Stimulated activated naive CD8-positive, alpha-beta T cell treated with anti-CD3 and anti-CD28 coated beads, Interleukin-15, Interleukin-2, amounts not matched to agents 100 U/mL and 50 U/mL, for 24 hours (primary cell): ENCODE measurements around the gene KIAA1586.
"Not testable (repeated sequence)": the region's sequence is repeated elsewhere in the genome, so short reads cannot be mapped to it uniquely, and the experiment has no call there.

Source experiments
- ATAC-seq: fragments of 150-1000 bp; cut with Tn5 transposase; one replicate; pipeline ENCODE4 v1.10.0; 2021
- DNase-seq: peaks from one replicate; pipeline ENCODE4 v3.0.0; 2021

KIAA1586 gene, protein sequence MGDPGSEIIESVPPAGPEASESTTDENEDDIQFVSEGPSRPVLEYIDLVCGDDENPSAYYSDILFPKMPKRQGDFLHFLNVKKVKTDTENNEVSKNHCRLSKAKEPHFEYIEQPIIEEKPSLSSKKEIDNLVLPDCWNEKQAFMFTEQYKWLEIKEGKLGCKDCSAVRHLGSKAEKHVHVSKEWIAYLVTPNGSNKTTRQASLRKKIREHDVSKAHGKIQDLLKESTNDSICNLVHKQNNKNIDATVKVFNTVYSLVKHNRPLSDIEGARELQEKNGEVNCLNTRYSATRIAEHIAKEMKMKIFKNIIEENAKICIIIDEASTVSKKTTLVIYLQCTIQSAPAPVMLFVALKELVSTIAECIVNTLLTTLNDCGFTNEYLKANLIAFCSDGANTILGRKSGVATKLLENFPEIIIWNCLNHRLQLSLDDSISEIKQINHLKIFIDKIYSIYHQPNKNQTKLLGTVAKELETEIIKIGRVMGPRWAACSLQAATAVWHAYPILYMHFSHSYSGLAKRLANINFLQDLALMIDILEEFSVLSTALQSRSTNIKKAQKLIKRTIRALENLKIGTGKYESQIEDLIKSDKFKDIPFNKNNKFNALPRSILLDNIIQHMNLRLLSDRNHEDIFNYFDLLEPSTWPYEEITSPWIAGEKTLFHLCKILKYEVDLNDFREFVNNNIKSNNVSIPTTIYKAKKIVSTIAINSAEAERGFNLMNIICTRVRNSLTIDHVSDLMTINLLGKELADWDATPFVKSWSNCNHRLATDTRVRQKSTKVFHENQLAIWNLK

GRCh38 chr6:57046332-57047256 lies at the start of gene KIAA1586:
Gene KIAA1586, plus strand, starts transcription at chr6:57046693. Its CDS starts 63 bp downstream, at chr6:57046756.
- ATAC-seq: peak; percentile 97
- peak; percentile 85 for DNase-seq

GRCh38 chr6:56999049-56999448 lies 47.4 kb upstream of the KIAA1586 start:
- ATAC-seq: no peak
- DNase-seq: no peak

DNA sequence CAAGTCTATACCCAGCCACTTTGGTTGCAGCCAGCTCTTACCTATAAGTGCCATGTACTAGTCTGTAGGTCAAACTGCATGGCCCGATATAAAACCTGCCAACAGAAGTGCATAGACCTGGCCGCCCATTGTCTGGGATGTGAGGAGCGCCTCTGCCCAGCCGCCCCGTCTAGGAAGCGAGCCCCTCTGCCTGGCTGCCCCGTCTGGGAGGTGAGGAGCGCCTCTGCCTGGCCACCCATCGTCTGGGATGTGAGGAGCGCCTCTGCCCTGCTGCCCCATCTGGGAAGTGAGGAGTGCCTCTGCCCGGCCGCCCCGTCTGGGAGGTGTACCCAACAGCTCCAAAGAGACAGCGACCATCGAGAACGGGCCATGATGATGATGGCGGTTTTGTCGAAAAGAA lies 46.7 kb upstream of the KIAA1586 start:
- not testable (repeated sequence) for DNase-seq, ATAC-seq

GRCh38 chr6:57002197-57002596 lies 44.3 kb upstream of the KIAA1586 start:
- no peak for ATAC-seq
- no peak for DNase-seq

DNA sequence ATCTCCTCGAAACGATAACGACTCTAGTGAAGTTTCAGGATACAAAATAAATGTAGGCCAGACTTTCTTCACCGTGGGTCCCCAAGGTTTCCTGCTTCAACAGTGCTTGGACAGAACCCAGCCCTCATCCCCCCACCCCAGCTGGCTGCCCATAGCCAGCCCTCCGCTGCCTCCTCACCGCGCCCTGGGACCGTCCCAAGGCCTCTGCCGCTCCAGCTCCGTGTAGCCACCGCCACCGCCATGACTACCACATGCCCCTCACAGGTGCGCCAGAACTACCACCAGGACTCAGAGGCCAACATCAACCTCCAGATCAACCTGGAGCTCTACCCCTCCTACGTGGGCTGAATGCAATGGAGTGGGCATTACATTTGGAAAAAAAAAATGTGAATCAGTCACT lies 42.2 kb upstream of the KIAA1586 start:
- DNase-seq (no peak), ATAC-seq (no peak)

GRCh38 chr6:57006101-57006500 lies 40.4 kb upstream of the KIAA1586 start:
- no peak for DNase-seq
- ATAC-seq: no peak

DNA sequence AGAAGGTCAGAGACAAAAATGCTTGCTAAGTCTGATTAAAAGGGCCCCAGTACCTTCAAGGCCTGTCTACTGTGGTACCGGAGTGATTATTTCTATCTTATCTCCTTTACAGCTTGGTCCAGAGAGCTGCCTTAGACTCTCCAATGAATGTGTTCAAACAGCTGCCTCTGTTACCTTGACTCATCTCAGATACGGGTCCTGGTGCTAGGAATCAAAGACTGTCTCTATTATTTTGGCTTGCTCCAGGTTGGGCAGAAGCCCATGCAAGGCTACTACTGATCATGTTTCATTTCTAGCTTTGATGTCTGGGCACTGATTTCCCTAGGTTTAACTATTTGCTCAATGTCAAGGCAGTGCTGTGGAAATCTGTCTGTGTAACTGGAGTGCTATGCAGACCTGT lies 38.4 kb upstream of the KIAA1586 start:
- not testable (repeated sequence) for DNase-seq, ATAC-seq

DNA sequence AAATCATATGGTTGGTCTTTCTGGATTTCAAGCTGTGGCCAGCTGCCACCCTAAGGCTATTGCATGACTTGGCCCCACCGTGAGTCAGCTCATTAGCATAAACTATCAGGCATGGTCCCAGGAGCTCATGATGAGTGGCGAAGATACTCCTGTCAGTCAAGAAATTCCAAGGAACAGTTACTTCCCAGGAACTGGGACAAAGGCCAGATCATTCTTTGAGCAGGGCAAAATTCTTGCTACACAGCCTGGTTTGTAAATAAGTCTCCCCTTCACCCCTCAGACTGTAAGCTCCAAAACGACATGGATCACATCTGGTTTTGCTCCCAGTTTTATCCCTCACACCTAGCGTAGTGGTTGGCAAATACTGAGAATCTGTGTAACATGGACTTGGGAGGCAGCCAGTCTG lies 33.0 kb upstream of the KIAA1586 start:
- ATAC-seq (no peak), DNase-seq (no peak)

DNA sequence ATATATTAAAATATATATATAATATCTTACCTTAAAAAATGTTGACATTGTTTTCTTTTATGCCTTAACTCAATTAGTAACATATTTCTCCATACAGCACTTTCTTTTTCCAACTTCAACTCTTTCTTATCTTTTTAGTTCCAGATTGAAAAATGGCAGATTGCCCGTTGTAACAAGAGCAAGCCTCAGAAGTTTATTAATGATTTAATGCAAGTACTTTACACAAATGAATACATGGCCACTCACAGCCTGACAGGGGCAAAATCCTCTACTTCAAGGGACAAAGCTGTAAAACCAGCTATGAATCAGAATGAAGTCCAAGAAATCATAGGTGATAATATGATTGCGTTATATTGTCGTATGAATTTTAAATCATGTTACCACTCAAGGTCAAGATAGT lies 29.4 kb upstream of the KIAA1586 start:
- ATAC-seq (no peak), DNase-seq (no peak)

- DNase-seq (no peak), ATAC-seq (no peak)
These were observed 28.7 kb upstream of the KIAA1586 start for GRCh38 chr6:57017841-57018240.

DNA sequence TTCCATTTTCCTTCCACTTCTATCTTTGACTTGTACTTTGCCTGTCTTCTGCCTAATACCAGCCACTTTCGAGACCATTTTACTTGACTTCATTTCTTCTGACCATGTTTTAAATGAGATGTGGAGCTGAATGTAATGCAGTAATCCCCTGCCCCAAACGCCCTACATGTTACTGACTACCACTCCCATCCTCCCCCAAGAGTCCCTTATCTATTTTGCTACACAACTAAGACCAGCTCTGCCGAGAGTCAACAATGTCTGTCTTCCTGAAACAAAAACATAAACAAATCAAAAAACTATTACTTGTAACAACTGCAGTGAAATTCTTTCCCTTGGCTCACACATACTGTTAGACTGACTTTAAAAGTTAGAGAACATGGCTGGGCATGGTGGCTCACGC lies 27.1 kb upstream of the KIAA1586 start:
- ATAC-seq (no peak), DNase-seq (no peak)

DNA sequence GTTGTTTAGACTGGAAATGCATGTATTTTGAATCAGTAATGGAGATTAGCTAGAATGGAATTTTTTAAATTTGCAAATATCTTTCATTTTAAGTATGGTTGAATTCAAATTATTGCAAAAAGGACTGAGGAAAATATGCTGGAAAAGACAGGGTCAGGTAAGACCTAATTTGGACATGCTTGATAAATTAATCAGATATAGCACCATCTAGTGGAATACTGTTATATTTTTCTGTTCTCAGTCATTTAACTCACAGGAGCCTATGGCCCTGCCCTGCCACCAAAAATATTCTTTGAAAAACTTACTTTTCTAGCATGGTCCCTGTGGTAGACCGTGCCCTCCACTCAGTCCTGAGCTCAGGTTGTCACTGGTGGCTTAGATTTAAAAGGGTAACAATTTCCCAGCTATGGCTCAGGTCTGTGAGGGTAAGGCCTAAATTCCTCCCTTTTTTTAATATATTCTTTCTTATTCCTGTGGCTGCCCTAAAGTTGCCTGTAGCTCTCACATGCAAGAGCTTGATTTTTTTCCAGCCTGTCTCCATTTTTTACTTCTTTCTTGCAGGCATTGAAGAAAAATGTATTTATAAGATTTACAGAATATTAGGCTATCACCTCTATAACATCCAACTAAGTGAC lies 25.3 kb upstream of the KIAA1586 start:
- peak; percentile 43 for ATAC-seq
- DNase-seq: no peak

GRCh38 chr6:57024321-57024720 lies 22.2 kb upstream of the KIAA1586 start:
- no peak for DNase-seq

GRCh38 chr6:57024775-57025174 lies 21.7 kb upstream of the KIAA1586 start:
- ATAC-seq: no peak
- DNase-seq: no peak

More at GRCh38 chr6:57024321-57024720, 22.2 kb upstream of the KIAA1586 start:
- ATAC-seq: no peak

DNA sequence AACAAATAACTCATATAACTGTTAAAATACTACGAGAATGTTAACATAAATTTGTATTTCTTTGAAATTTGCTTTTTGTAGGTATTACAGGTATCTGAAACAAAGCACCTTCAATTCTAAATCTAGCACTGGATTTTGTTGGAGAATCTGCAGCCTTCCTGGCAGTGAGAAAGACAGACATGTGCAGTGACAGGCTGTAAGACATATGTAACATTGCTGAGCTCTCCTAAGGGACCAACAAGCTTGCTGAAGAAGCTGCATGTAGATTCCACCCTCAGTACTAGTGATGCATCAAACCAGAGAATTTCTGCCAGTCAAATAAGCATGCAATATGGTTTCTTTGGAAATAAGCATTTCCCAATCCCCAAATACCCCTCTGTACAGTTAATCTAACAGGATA lies 20.5 kb upstream of the KIAA1586 start:
- DNase-seq: no peak
- ATAC-seq: no peak

DNA sequence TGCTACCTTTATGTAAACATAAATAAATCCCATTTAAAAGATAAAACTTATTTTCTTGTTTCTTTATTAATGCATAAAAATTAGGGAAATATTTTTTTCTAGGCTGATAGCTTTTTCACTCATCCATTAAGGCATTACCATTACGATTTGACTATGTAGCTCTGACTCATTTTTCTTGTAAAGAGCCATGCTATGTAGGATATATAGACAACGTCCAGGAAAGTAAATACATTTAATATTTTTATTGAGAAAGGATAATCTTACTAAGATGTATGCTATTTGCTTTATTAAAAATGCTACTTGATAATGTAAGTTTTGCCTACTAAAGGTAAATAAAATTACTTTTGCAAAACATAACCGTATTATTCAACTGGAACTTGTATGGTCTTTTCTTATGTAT lies 19.2 kb upstream of the KIAA1586 start:
- ATAC-seq (no peak), DNase-seq (no peak)

DNA sequence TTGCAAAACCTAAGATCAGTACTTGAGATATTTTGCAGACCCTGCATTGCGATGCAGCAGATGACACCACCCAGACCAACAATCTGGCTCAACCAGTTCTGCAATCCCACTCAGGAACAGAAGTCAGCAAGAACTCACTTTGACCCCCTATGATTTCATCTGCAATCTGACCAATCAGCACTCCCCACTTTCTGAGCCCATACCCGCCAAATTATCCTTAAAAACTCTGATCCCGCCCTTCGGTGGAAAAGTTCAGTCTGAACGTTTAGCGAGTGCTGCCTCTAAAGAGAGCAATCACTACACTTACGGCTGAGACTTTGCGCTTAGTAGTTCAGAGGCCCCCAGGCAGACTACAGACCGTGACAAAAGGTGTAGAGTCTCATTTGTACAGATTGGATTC lies 17.3 kb upstream of the KIAA1586 start:
- DNase-seq: no peak
- ATAC-seq: no peak

DNA sequence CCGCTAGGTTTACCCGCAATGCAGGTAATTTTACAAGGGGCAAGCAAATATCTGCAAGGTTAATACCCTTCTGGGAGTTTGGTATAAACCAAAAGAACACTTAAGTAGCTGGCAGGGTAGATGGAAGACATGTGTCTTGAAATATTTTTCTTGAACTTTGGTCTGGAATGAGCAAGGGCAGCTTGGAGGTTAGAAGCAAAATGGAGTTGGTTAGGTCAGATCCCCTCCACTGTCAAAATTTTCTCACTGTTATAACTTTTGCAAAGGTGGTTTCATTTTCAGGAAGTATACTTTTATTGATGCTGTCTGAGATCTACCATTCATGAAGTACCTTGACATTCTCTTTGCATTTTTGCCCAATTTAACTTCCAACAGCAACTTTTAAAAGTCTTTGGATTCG lies 13.3 kb upstream of the KIAA1586 start:
- DNase-seq (no peak), ATAC-seq (no peak)

DNA sequence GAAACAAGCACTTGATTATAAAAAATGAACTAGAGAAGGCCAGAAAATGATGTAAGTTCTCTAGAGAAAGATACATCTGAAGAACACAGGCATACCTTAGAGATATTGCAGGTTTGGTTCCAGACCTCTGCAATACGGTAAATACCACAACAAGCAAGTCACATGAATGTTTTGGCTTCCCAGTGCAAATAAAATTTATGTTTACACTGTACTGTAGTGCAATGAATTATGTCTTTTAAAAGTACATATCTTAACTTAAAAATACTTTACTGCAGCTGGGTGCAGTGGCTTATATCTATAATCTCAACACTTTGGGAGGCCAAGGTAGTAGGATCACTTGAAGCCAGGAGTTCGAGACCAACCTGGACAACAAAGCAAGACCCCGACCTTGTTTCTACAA lies 10.9 kb upstream of the KIAA1586 start:
- DNase-seq (no peak), ATAC-seq (no peak)

GRCh38 chr6:57038906-57039305 lies 7.6 kb upstream of the KIAA1586 start:
- DNase-seq (no peak), ATAC-seq (no peak)

GRCh38 chr6:57040011-57040410 lies 6.5 kb upstream of the KIAA1586 start:
- DNase-seq (no peak), ATAC-seq (no peak)

GRCh38 chr6:57044061-57044460 lies 2.4 kb upstream of the KIAA1586 start:
- not testable (repeated sequence) for DNase-seq, ATAC-seq
